SU-DHL-6 (cell line): ENCODE measurements around the gene CENPS.

Source experiments
- H2AFZ ChIP-seq: fragments of 200-600 bp; sonication (generic); 2 replicates; pipeline ENCODE4 v1.6.1; 2014; ENCODE audit warnings: low read depth, mild to moderate bottlenecking, moderate library complexity, mixed read lengths, antibody characterized with exemption, low read length; ENCODE audit not compliant: severe bottlenecking
- H3F3A ChIP-seq: fragments of 200-600 bp; shearing (Covaris generic); 2 replicates; pipeline ENCODE4 v1.6.0; 2016; ENCODE audit warnings: antibody characterized with exemption, mild to moderate bottlenecking; ENCODE audit not compliant: insufficient read depth
- H3K27ac ChIP-seq: fragments of 200-600 bp; sonication (generic); 2 replicates; pipeline ENCODE4 v1.5.1; 2016; ENCODE audit warnings: low read depth, mild to moderate bottlenecking, low read length, moderate library complexity, mixed read lengths
- H3K27me3 ChIP-seq: fragments of 200-600 bp; sonication (generic), shearing (Covaris generic); 2 replicates; pipeline ENCODE4 v1.6.0; 2014; ENCODE audit warnings: mild to moderate bottlenecking, low read length
- H3K36me3 ChIP-seq: fragments of 200-600 bp; sonication (generic); 2 replicates; pipeline ENCODE4 v1.6.1; 2014; ENCODE audit warnings: mild to moderate bottlenecking, low read length, mixed read lengths
- H3K4me2 ChIP-seq: fragments of 300-600, 200-600 bp; shearing (Covaris generic), sonication (generic); 2 replicates; pipeline ENCODE4 v1.6.0; 2014; ENCODE audit warnings: low read length, low read depth, mild to moderate bottlenecking; ENCODE audit not compliant: poor library complexity, severe bottlenecking
- H3K4me3 ChIP-seq: fragments of 200-600 bp; sonication (generic); 2 replicates; pipeline ENCODE4 v1.5.1; 2014; ENCODE audit warnings: antibody characterized with exemption, low read length, mild to moderate bottlenecking, mixed read lengths; ENCODE audit not compliant: insufficient read depth, poor library complexity, severe bottlenecking
- H3K79me2 ChIP-seq: fragments of 200-600 bp; sonication (generic); 2 replicates; pipeline ENCODE4 v1.6.1; 2014; ENCODE audit warnings: mild to moderate bottlenecking, low read length, moderate library complexity; ENCODE audit not compliant: insufficient read depth
- H3K9ac ChIP-seq: fragments of 200-600 bp; sonication (generic); 2 replicates; pipeline ENCODE4 v1.7.0; 2014; ENCODE audit warnings: mild to moderate bottlenecking, low read length
- H3K9me2 ChIP-seq: fragments of 200-600 bp; sonication (generic); replicated peaks from 2 replicates; pipeline ENCODE4 v1.6.1; 2014; ENCODE audit warnings: low read length; ENCODE audit not compliant: insufficient read depth
- H3K9me3 ChIP-seq: fragments of 200-600 bp; sonication (generic); 2 replicates; pipeline ENCODE4 v1.6.1; 2014; ENCODE audit warnings: low read length, mixed read lengths; ENCODE audit not compliant: insufficient read depth
- H4K20me1 ChIP-seq: fragments of 200-600 bp; sonication (generic); 2 replicates; pipeline ENCODE4 v1.6.1; 2014; ENCODE audit warnings: low read depth, mild to moderate bottlenecking, antibody characterized with exemption, low read length, moderate library complexity, mixed read lengths
- CTCF ChIP-seq: fragments of 200-600 bp; sonication (generic); IDR thresholded peaks from one replicate; pipeline ENCODE4 v1.5.1; 2017; ENCODE audit warnings: antibody characterized with exemption, mild to moderate bottlenecking, low read length, moderate library complexity; ENCODE audit not compliant: insufficient read depth, poor library complexity, severe bottlenecking
- EZH2phosphoT487 ChIP-seq: fragments of 200-600 bp; sonication (generic), shearing (Covaris generic); conservative IDR thresholded peaks from 2 replicates; pipeline ENCODE4 v1.6.1; 2018; ENCODE audit warnings: mild to moderate bottlenecking, antibody characterized with exemption, low read length, moderate library complexity, mixed read lengths

The CENPS gene

GRCh38 chr1:10474613-10475507 lies 44.6 kb downstream of the CENPS start, which contains the start of gene PEX14:
TSS of gene PEX14 (plus strand) at chr1:10474950. CDS start at chr1:10474967, 17 bp downstream.
- no peaks in the 10 kb centered on the region for H3K9me3 ChIP-seq
- H4K20me1 ChIP-seq = no peaks in the 10 kb centered on the region
- peak within 1 kb of the TSS; percentile 96 for H3K27ac ChIP-seq
- H3K4me2 ChIP-seq = peak within 1 kb of the TSS; percentile 80
- no peaks in the 10 kb centered on the region for H3K36me3 ChIP-seq
- H3K4me3 ChIP-seq = peak within 1 kb of the TSS; percentile 98
- H2AFZ ChIP-seq = peak within 1 kb of the TSS; percentile 90
- TF ChIP-seq CTCF (no peak), EZH2phosphoT487 (no peak)
- H3K27me3 ChIP-seq = no peaks in the 10 kb centered on the region
- H3K79me2 ChIP-seq = peaks cover 62% of the 10 kb centered on the region
- H3F3A ChIP-seq = peaks cover 18% of the 10 kb centered on the region
- H3K9ac ChIP-seq = peak within 1 kb of the TSS; percentile 90
- H3K9me2 ChIP-seq = no peaks in the 10 kb centered on the region

- Histone ChIP-seq H3K4me2 (peak overlapping the region; percentile 80), H3K9ac (peak overlapping the region; percentile 90), H3K27me3 (no peaks in the 10 kb centered on the region), H3K27ac (0 out of 2 replicates have a peak overlapping the region, but pooled peaks have one; percentile 18), H3K79me2 (peaks cover 60% of the 10 kb centered on the region), H3F3A (peaks cover 18% of the 10 kb centered on the region), H3K9me2 (no peaks in the 10 kb centered on the region), H3K9me3 (no peaks in the 10 kb centered on the region), H2AFZ (peak overlapping the region; percentile 71), H4K20me1 (no peaks in the 10 kb centered on the region), H3K4me3 (peak overlapping the region; percentile 98), H3K36me3 (no peaks in the 10 kb centered on the region)
- TF ChIP-seq CTCF (no peak), EZH2phosphoT487 (no peak)
These were observed 45.3 kb downstream of the CENPS start for GRCh38 chr1:10475510-10475909.

GRCh38 chr1:10479296-10479695 lies 49.1 kb downstream of the CENPS start:
- H3K9me2 ChIP-seq = no peaks in the 10 kb centered on the region
- TF ChIP-seq EZH2phosphoT487 (no peak), CTCF (no peak)
- no peak overlapping the region for H2AFZ ChIP-seq
- H4K20me1 ChIP-seq = no peaks in the 10 kb centered on the region
- no peak overlapping the region for H3K27ac ChIP-seq
- H3K4me2 ChIP-seq = no peak overlapping the region
- no peak overlapping the region for H3K9ac ChIP-seq
- H3K36me3 ChIP-seq = no peaks in the 10 kb centered on the region
- no peaks in the 10 kb centered on the region for H3F3A ChIP-seq
- no peaks in the 10 kb centered on the region for H3K9me3 ChIP-seq
- peaks cover 68% of the 10 kb centered on the region for H3K79me2 ChIP-seq
- no peaks in the 10 kb centered on the region for H3K27me3 ChIP-seq
- no peak overlapping the region for H3K4me3 ChIP-seq
